A549 treated with AZD9567 at 1 μM for 4 hours (cell line): ENCODE measurements around the gene CLK3. TPM values are rescaled to one million over a fixed set of nuclear protein-coding genes. Genes with fewer than 3 reads are reported as not detected.

Source experiments
- total RNA-seq: library from RNA; stranded (reverse); fragments of 200-300 nt; extraction: Qiagen RNA extraction; gene quantifications from 5 replicates; pipeline ENCODE4 v1.2.3, GENCODE V29; 2022; ENCODE audit not compliant: insufficient read depth

CLK3 gene
- total RNA-seq, result 31.5 to 59.5 TPM (median 35.6 TPM) in 5 replicates

DNA sequence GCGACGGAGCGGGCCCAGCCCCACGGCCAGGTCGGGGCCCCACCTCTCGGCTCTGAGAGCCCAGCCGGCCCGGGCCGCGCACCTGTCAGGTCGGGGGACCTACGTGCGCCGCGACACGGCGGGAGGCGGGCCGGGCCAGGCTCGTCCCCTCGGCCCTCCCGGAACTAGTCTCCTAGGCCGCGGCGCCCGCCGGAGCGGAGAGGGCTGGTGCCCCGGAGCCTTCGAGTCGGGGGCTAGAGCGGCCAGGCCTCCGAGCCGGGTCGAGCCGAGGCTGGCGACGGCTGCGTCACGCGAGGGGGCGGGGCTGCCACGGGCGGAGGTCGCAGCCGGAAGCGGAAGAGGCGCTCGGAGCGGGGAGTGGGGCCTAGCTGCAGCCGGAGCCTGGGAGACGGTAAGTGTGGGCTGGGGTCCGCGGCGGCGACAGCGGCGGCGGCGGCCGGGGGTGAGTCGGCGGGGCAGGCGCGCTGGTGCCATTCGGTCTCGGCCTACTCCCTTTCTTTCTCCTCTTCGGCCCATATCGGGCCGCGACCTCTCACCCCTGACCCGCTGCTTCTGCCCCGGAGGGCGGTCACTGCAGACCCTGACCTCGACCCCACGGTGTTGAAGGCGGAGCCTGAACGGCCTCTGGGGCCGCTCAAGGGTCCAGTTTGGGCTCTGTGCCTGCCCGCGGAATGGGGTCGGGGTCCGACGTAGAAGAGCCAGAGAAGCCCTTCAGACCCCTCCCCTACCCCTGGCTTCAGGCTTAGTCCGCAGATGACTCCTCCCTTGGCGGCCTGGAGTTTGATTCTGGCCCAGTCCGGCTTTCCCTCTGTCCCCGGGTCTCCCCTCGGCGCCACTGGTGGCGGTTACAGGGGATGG lies at the start of gene CLK3:
Gene CLK3 (plus strand): TSS at position 329 of the 858 bp plus-strand sequence. CDS start 3,361 bp downstream, outside the sequence.

Other genes with a start within 250 kb of the CLK3 start
- not detected in 5 replicates for gene CYP11A1, start 248.2 kb upstream of the CLK3 start, total RNA-seq
- 1.7 to 1.9 TPM (median 1.9 TPM) in 4 of 5 replicates, not detected in the other for gene SEMA7A, start 181.9 kb upstream of the CLK3 start, total RNA-seq
- gene UBL7, start 154.7 kb upstream of the CLK3 start, total RNA-seq, result 38.5 to 57.4 TPM (median 42.3 TPM) in 5 replicates
- gene ARID3B, start 74.6 kb upstream of the CLK3 start, total RNA-seq, result 3.1 to 5.2 TPM (median 3.4 TPM) in 5 replicates
- 18.9 to 23.7 TPM (median 20.1 TPM) in 5 replicates for gene EDC3, start 80.2 kb downstream of the CLK3 start, total RNA-seq
- gene CYP1A1, start 109.7 kb downstream of the CLK3 start, total RNA-seq, result 1.2 to 3.9 TPM (median 1.7 TPM) in 5 replicates
- not detected in 5 replicates for gene CYP1A2, start 133.0 kb downstream of the CLK3 start, total RNA-seq
- gene CSK, start 166.2 kb downstream of the CLK3 start, total RNA-seq, result 60.3 to 69.4 TPM (median 64.0 TPM) in 5 replicates
- not detected in 5 replicates for gene LMAN1L, start 197.0 kb downstream of the CLK3 start, total RNA-seq
- 0.06 to 0.11 TPM (median 0.07 TPM) in 3 of 5 replicates, not detected in the others for gene CPLX3, start 210.8 kb downstream of the CLK3 start, total RNA-seq
- 24.1 to 42.4 TPM (median 39.7 TPM) in 5 replicates for gene ULK3, start 227.3 kb downstream of the CLK3 start, total RNA-seq